Measurements from ENCODE around the gene ADH5. TPM values are rescaled to one million over a fixed set of nuclear protein-coding genes. Genes with fewer than 3 reads are reported as not detected.
"Not testable (repeated sequence)": the region's sequence is repeated elsewhere in the genome, so short reads cannot be mapped to it uniquely, and the experiment has no call there.

The ADH5 gene
- total RNA-seq, 1 experiment from 2014 or later = 223 TPM

GRCh38 chr4:99025506-99025905 is 63.1 kb downstream of the ADH5 start:
- Histone ChIP-seq H3K9me3 (ENCODE audit: low read depth, low read length, poor library complexity, severe bottlenecking) (no peaks in the 10 kb centered on the region), H3K4me3 (ENCODE audit: low read depth, low read length, poor library complexity, severe bottlenecking) (no peak overlapping the region), H3K27ac (ENCODE audit: low read depth, low read length, poor library complexity, severe bottlenecking) (no peak overlapping the region), H3K36me3 (ENCODE audit: insufficient read depth, low read length, poor library complexity, severe bottlenecking) (peaks cover 4% of the 10 kb centered on the region), H3K4me1 (ENCODE audit: insufficient read depth, low read length, poor library complexity, severe bottlenecking) (peaks cover 16% of the 10 kb centered on the region), H3K27me3 (replicated peaks; ENCODE audit: insufficient read depth, low read depth, low read length, poor library complexity) (no peaks in the 10 kb centered on the region)
- CTCF ChIA-PET = no interaction called here
- intact Hi-C loops (cut with micrococcal nuclease; ENCODE audit: unreplicated experiment) = no loop called here
- no peak for DNase-seq (ENCODE audit: low spot score)
- no TSS peak for BruUV-seq (replicated peaks)
- POLR2A ChIA-PET (ENCODE audit: low non-redundant PET) = no interaction called here
- TF ChIP-seq EZH2 (IDR thresholded peaks at IDR 0.05; ENCODE audit: borderline replicate concordance, low read depth, low read length, poor library complexity, severe bottlenecking) (no peak), CTCF (conservative IDR thresholded peaks at IDR 0.05; ENCODE audit: low read depth, low read length) (no peak)

- ChIA-PET CTCF (no interaction called here), POLR2A (ENCODE audit: low non-redundant PET) (no interaction called here)
- no peaks in the 10 kb centered on the region for H3K9me3 ChIP-seq (ENCODE audit: low read depth, low read length, poor library complexity, severe bottlenecking)
- TF ChIP-seq EZH2 (IDR thresholded peaks at IDR 0.05; ENCODE audit: borderline replicate concordance, low read depth, low read length, poor library complexity, severe bottlenecking) (no peak), CTCF (conservative IDR thresholded peaks at IDR 0.05; ENCODE audit: low read depth, low read length) (no peak)
- no peak for DNase-seq (ENCODE audit: low spot score)
- peaks cover 11% of the 10 kb centered on the region for H3K4me1 ChIP-seq (ENCODE audit: insufficient read depth, low read length, poor library complexity, severe bottlenecking)
- intact Hi-C loops (cut with micrococcal nuclease; ENCODE audit: unreplicated experiment) = no loop called here
- peaks cover 5% of the 10 kb centered on the region for H3K36me3 ChIP-seq (ENCODE audit: insufficient read depth, low read length, poor library complexity, severe bottlenecking)
- no peak overlapping the region for H3K4me3 ChIP-seq (ENCODE audit: low read depth, low read length, poor library complexity, severe bottlenecking)
- no peak overlapping the region for H3K27ac ChIP-seq (ENCODE audit: low read depth, low read length, poor library complexity, severe bottlenecking)
- BruUV-seq (replicated peaks) = no TSS peak
- no peaks in the 10 kb centered on the region for H3K27me3 ChIP-seq (replicated peaks; ENCODE audit: insufficient read depth, low read depth, low read length, poor library complexity)
These were observed 63.9 kb downstream of the ADH5 start for GRCh38 chr4:99024481-99025275.

DNA sequence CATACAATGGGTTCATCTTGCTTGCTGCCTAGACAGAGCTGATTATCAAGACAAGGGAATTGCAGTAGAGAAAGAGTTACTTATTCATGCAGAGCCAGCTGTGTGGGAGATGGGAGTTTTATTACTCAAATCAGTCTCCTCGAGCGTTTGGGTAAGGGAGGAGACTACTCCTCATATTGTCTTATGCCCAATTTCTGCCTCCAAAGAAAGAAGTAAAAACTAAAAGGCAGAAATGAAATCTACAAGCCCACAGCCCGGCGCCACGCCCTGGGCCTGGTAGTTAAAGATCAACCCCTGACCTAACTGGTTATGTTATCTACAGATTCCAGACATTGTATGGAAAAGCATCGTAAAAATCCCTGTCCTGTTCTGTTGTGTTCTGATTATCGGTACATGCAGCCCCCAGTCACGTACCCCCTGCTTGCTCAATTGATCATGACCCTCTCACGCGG is 64.8 kb downstream of the ADH5 start:
- H3K36me3 ChIP-seq (ENCODE audit: insufficient read depth, low read length, poor library complexity, severe bottlenecking); H3K27me3 ChIP-seq (replicated peaks; ENCODE audit: insufficient read depth, low read depth, low read length, poor library complexity); POLR2A ChIA-PET (ENCODE audit: low non-redundant PET); DNase-seq (ENCODE audit: low spot score); BruUV-seq (replicated peaks); CTCF ChIA-PET; H3K4me1 ChIP-seq (ENCODE audit: insufficient read depth, low read length, poor library complexity, severe bottlenecking); H3K27ac ChIP-seq (ENCODE audit: low read depth, low read length, poor library complexity, severe bottlenecking); H3K9me3 ChIP-seq (ENCODE audit: low read depth, low read length, poor library complexity, severe bottlenecking); H3K4me3 ChIP-seq (ENCODE audit: low read depth, low read length, poor library complexity, severe bottlenecking); intact Hi-C loops (cut with micrococcal nuclease; ENCODE audit: unreplicated experiment): not testable (repeated sequence)

DNA sequence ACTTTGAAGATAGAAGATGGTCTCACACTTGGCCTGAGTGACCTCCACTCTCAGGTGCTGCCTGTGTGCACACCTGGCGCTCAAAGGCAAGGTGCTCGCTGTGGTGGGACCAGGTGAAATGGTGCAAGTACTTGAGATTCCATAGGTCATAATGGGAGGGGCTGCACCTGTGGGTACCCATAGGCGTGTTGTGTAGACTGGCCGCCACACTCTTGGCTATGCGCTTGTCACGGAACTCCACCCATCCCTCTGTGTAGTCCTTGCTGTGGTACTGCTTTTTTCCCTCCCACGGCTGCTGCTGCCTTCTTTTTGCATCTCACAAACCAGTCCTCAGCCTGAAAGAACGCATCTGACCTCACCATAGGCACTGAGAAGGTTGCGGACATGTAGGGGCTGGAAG is 66.0 kb downstream of the ADH5 start:
- H3K36me3 ChIP-seq (ENCODE audit: insufficient read depth, low read length, poor library complexity, severe bottlenecking) = peaks cover 5% of the 10 kb centered on the region
- CTCF ChIA-PET = no interaction called here
- intact Hi-C loops (cut with micrococcal nuclease; ENCODE audit: unreplicated experiment) = no loop called here

More for the DNA sequence above, 66.0 kb downstream of the ADH5 start:
- Histone ChIP-seq H3K9me3 (ENCODE audit: low read depth, low read length, poor library complexity, severe bottlenecking) (no peaks in the 10 kb centered on the region), H3K27ac (ENCODE audit: low read depth, low read length, poor library complexity, severe bottlenecking) (no peak overlapping the region), H3K4me1 (ENCODE audit: insufficient read depth, low read length, poor library complexity, severe bottlenecking) (no peaks in the 10 kb centered on the region), H3K27me3 (replicated peaks; ENCODE audit: insufficient read depth, low read depth, low read length, poor library complexity) (no peaks in the 10 kb centered on the region), H3K4me3 (ENCODE audit: low read depth, low read length, poor library complexity, severe bottlenecking) (no peak overlapping the region)
- TF ChIP-seq EZH2 (IDR thresholded peaks at IDR 0.05; ENCODE audit: borderline replicate concordance, low read depth, low read length, poor library complexity, severe bottlenecking) = no peak
- TF ChIP-seq CTCF (conservative IDR thresholded peaks at IDR 0.05; ENCODE audit: low read depth, low read length) = no peak
- no peak for DNase-seq (ENCODE audit: low spot score)
- POLR2A ChIA-PET (ENCODE audit: low non-redundant PET) = no interaction called here
- no TSS peak for BruUV-seq (replicated peaks)
